Measurements from ENCODE around the gene CCDC179. TPM values are rescaled to one million over a fixed set of nuclear protein-coding genes. Genes with fewer than 3 reads are reported as not detected.

Gene CCDC179
- total RNA-seq, 1 donor from 2014 or later: not detected

- TF ChIP-seq CTCF (IDR thresholded peaks at IDR 0.05) (peak; percentile 42 to 47 (median 42)), POLR2AphosphoS5 (IDR thresholded peaks at IDR 0.05; ENCODE audit: insufficient read depth in 1 of 2, low read depth in 1 of 2) (peak in 1 of 2 donors; percentile 21), POLR2A (IDR thresholded peaks at IDR 0.05) (no peak)
- intact Hi-C loops (cut with DNase I): no loop called here
- Histone ChIP-seq H3K27ac (no peak overlapping the region), H3K9me3 (no peaks in the 10 kb centered on the region), H3K4me1 (no peaks in the 10 kb centered on the region), H3K27me3 (no peaks in the 10 kb centered on the region), H3K36me3 (no peaks in the 10 kb centered on the region), H3K4me3 (no peak overlapping the region)
- no peak for DNase-seq (ENCODE audit: extremely low spot score in 2 of 2)
Measured at GRCh38 chr11:22875869-22876473, 15.7 kb upstream of the CCDC179 start.

- DNase-seq (ENCODE audit: extremely low spot score in 2 of 2): no peak
- TF ChIP-seq POLR2AphosphoS5 (IDR thresholded peaks at IDR 0.05; ENCODE audit: insufficient read depth in 1 of 2, low read depth in 1 of 2): no peak
- no peak for TF ChIP-seq POLR2A (IDR thresholded peaks at IDR 0.05)
- TF ChIP-seq CTCF (IDR thresholded peaks at IDR 0.05): no peak
- Histone ChIP-seq H3K27ac (no peak overlapping the region), H3K4me1 (no peaks in the 10 kb centered on the region), H3K4me3 (no peak overlapping the region), H3K9me3 (no peaks in the 10 kb centered on the region), H3K36me3 (no peaks in the 10 kb centered on the region), H3K27me3 (no peaks in the 10 kb centered on the region)
- intact Hi-C loops (cut with DNase I): no loop called here
Measured at GRCh38 chr11:22869325-22869724, 9.1 kb upstream of the CCDC179 start.

- TF ChIP-seq POLR2AphosphoS5 (IDR thresholded peaks at IDR 0.05; ENCODE audit: insufficient read depth in 1 of 2, low read depth in 1 of 2) (no peak), CTCF (IDR thresholded peaks at IDR 0.05) (no peak), POLR2A (IDR thresholded peaks at IDR 0.05) (no peak)
- no peak for DNase-seq (ENCODE audit: extremely low spot score in 2 of 2)
- intact Hi-C loops (cut with DNase I): no loop called here
- H3K9me3 ChIP-seq: no peaks in the 10 kb centered on the region
- H3K4me3 ChIP-seq: no peak overlapping the region
- no peaks in the 10 kb centered on the region for H3K36me3 ChIP-seq
- H3K4me1 ChIP-seq: no peaks in the 10 kb centered on the region
- H3K27me3 ChIP-seq: no peaks in the 10 kb centered on the region
- no peak overlapping the region for H3K27ac ChIP-seq
Measured at GRCh38 chr11:22859756-22860155, 518 bp downstream of the CCDC179 start.

GRCh38 chr11:22851477-22851876 lies 8.8 kb downstream of the CCDC179 start:
- no peak overlapping the region for H3K27ac ChIP-seq
- DNase-seq (ENCODE audit: extremely low spot score in 2 of 2): no peak
- H3K27me3 ChIP-seq: no peaks in the 10 kb centered on the region
- no peak overlapping the region for H3K4me3 ChIP-seq
- H3K4me1 ChIP-seq: no peaks in the 10 kb centered on the region
- intact Hi-C loops (cut with DNase I): no loop called here
- TF ChIP-seq POLR2AphosphoS5 (IDR thresholded peaks at IDR 0.05; ENCODE audit: insufficient read depth in 1 of 2, low read depth in 1 of 2) (no peak), POLR2A (IDR thresholded peaks at IDR 0.05) (no peak), CTCF (IDR thresholded peaks at IDR 0.05) (no peak)
- no peaks in the 10 kb centered on the region for H3K36me3 ChIP-seq
- H3K9me3 ChIP-seq: no peaks in the 10 kb centered on the region

- no peak for DNase-seq (ENCODE audit: extremely low spot score in 2 of 2)
- intact Hi-C loops (cut with DNase I): no loop called here
- Histone ChIP-seq H3K27me3 (no peaks in the 10 kb centered on the region), H3K4me3 (no peak overlapping the region), H3K27ac (no peak overlapping the region), H3K36me3 (no peaks in the 10 kb centered on the region), H3K9me3 (no peaks in the 10 kb centered on the region), H3K4me1 (no peaks in the 10 kb centered on the region)
- TF ChIP-seq POLR2AphosphoS5 (IDR thresholded peaks at IDR 0.05; ENCODE audit: insufficient read depth in 1 of 2, low read depth in 1 of 2) (no peak), CTCF (IDR thresholded peaks at IDR 0.05) (no peak), POLR2A (IDR thresholded peaks at IDR 0.05) (no peak)
Measured at GRCh38 chr11:22846726-22847125, 13.5 kb downstream of the CCDC179 start.

Measured in vagina (tissue), 2 donors.